ENCODE measurements around the gene C16orf54.
"Not testable (repeated sequence)": the region's sequence is repeated elsewhere in the genome, so short reads cannot be mapped to it uniquely, and the experiment has no call there.

The C16orf54 gene

DNA sequence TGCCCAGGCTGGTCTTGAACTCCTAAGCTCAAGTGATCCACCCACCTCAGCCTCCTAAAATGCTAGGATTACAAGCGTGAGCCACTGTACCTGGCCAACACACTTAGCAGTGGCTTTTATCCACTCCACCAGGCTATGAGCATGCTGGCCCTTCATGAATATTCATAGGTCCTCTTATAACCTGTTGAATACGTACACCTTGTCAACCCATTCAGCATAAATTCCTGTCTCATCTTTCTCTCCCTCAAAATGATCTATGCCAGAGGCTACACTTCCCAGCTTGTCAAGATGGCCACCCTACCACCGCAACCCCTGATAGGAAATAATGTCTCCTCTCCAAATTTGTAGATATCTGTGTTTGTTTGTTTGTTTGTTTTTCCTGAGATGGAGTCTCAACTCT lies 21.3 kb upstream of the C16orf54 start:
- no peak for DNase-seq

DNA sequence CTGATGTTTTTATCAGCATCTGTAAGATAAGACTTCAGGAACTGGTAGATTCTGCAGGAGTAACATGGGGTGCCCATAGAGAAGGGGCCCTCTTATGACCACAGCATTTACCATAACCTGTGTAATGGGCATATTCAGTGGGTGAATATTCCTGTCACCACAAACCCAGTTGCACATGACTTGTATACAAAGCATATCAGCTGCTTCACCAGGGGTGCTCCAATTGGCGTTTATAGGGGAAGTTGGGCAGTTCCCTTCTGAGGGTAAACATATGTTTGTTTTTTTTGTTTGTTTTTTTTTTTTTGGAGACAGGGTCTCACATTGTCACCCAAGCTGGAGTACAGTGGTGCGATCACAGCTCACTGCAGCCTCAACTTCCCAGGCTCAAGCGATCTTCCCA lies 20.8 kb upstream of the C16orf54 start:
- no peak for DNase-seq

DNA sequence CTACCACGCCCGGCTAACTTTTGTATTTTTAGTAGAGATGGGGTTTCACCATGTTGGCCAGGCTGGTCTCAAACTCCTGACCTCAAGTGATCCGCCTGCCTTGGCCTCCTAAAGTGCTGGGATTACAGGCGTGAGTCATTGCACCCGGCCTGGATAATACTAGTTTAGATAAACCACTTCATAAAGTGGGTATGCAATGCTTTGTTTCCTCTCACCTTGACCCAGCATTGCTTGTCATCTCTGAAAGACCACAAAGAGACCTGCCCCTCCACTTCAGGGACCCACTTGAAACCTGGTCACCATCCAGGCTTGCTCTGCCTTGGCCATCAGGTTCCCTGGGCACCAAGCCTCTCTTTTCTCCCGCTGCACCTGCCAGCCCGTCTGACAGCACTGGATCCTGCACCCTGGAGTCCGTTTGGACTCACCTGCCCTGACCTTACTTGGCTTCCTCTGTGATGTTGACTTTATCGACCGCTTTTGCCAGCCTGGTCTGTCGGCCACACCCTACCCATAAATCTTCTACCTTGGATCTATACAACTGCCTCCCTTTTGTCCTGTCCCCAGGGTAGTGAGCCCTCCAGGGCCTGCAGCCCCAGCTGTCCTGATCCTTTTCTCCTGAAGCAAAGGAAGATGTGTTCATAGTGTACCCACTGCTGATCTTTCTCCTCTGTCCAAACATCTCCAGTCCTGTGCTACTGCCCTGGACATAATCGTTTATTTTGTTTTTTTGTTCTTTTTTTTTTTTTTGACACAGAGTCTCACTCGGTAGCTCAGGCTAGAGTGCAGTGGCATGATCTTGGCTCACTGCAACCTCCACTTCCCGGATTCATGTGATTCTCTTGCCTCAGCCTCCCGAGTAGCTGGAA lies 19.6 kb upstream of the C16orf54 start:
- DNase-seq: no peak

DNA sequence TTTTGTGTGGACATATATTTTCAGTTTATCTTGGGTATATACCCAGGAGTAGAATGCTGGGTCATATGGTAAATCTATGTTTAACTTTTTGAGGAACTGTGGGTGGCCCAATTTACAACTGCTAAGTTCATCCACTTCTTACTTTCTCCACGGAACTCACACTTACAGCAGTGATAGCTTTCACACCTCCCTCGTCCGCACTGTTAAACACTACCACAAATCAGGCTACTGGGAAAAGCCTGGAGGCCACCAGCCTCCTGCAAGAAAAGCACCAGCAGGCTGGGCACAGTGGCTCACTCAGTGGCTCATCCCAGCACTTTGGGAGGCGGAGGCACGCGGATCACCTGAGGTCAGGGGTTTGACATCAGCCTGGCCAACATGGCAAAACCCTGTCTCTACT lies 17.5 kb upstream of the C16orf54 start:
- DNase-seq: no peak

- DNase-seq: no peak
Observed at GRCh38 chr16:29761882-29762281, 16.1 kb upstream of the C16orf54 start.

- DNase-seq: not testable (repeated sequence)
Observed at GRCh38 chr16:29761280-29761651, 15.5 kb upstream of the C16orf54 start.

- DNase-seq: no peak
Observed at GRCh38 chr16:29760567-29761279, 14.9 kb upstream of the C16orf54 start.

GRCh38 chr16:29757950-29758466 lies 12.2 kb upstream of the C16orf54 start:
- no peak for DNase-seq

GRCh38 chr16:29757086-29757485 lies 11.3 kb upstream of the C16orf54 start:
- not testable (repeated sequence) for DNase-seq

GRCh38 chr16:29756654-29757053 lies 10.9 kb upstream of the C16orf54 start:
- DNase-seq: no peak

GRCh38 chr16:29753516-29753915 lies 7.7 kb upstream of the C16orf54 start:
- no peak for DNase-seq

GRCh38 chr16:29748760-29749149 lies 3.0 kb upstream of the C16orf54 start:
- DNase-seq: peak in 1 of 5 experiments; percentile 40

DNA sequence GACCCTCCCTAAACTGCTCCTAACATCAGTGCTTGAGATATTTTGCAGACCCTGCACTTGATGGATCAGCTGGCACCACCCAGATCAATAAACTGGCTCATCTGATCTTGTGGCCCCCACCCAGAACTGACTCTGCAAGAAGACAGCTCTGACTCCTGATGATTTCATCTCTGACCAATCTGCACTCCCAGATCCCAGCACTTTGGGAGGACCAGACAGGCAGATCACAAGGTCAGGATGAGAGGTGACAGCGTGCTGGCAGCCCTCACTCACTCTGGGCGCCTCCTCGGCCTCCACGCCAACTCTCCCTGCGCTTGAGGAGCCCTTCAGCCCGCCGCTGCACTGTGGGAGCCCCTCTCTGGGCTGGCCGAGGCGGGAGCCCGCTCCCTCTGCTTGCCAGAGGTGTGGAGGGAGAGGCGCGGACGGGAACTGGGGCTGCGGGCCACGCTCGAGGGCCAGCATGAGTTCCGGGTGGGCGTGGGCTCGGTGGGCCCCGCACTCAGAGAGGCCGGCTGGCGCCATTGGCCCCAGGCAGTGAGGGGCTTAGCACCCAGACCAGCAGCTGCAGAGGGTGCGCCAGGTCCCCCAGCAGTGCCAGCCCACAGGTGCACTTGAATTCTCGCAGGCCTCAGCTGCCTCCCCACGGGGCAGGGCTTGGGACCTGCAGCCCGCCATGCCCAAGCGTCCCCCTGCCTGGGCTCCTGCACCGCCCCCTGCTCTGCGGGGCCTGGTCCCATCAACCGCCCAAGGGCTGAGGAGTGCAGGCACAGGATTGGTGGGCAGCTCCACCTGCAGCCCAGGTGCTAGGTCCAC lies 2.4 kb upstream of the C16orf54 start:
- no peak for DNase-seq

GRCh38 chr16:29746518-29746917 lies 728 bp upstream of the C16orf54 start:
- DNase-seq: peak in 1 of 5 experiments; percentile 14

- DNase-seq: peak in 4 of 5 experiments; percentile 26 to 84 (median 48)
Observed at GRCh38 chr16:29745121-29745852, 503 bp downstream of the C16orf54 start.

- DNase-seq: peak in 1 of 5 experiments; percentile 33
Observed at GRCh38 chr16:29744541-29745101, 1.2 kb downstream of the C16orf54 start.

- DNase-seq: peak in 3 of 5 experiments; percentile 32 to 58 (median 52)
Observed at GRCh38 chr16:29743827-29744531, 1.8 kb downstream of the C16orf54 start.

DNA sequence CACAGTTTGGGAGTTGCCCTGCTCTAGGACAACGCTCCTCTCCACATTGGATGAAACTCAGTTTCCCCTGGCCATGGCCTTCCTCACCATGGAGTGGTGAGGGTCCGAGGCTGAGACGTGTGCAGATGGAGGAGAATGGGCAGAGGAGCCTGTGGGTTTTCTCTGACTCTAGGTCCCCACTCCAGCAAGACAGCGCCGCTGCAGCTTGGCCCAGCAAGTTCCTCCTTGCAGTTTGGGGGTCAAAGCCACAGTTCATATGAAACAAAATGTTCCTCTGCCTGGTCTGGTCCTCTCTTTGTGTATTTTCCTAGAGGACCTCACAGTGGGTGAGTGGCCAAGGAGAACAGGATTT lies 2.3 kb downstream of the C16orf54 start:
- no peak for DNase-seq

DNA sequence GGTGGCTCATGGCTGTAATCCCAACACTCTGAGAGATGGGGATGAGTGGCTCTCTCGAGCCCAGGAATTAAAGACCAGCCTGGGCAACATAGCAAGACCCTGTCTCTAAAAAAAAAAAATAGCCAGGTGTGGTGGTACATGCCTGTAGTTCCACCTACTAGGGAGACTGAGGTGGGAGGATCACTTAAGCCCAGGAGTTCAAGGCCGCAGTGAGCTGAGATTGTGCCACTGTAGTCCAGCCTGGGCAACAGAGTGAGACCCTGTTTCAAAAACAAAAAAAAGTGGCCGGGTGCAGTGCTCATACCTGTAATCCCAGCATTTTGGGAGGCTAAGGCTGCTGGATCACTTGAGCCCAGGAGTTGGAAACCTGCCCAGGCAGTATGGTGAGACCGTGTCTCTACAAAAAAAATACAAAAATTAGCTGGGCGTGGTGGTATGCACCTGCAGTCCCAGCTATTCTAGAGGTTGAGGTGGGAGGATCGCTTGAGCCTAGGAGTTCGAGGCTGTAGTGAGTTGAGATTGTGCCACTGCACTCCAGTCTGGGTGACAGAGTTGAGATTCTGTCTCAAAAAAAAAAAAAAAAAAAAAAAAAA lies 3.0 kb downstream of the C16orf54 start:
- DNase-seq: no peak

DNA sequence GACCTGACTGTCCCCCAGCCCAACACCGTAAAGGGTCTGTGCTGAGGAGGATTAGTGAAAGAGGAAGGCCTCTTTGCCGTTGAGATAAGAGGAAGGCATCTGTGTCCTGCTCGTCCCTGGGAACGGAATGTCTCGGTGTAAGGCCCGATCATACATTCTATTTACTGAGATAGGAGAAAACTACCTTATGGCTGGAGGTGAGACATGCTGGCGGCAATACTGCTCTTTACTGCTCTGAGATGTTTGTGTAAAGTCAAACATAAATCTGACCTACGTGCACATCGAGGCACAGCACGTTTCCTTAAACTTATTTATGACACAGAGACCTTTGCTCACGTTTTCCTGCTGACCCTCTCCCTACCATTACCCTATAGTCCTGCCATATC lies 5.2 kb downstream of the C16orf54 start:
- not testable (repeated sequence) for DNase-seq

Measured in T-helper 2 cell (primary cell).